Right atrium auricular region (tissue), 2 donors: Measurements from ENCODE around the gene RPL29. TPM values are rescaled to one million over a fixed set of nuclear protein-coding genes. Genes with fewer than 3 reads are reported as not detected.

ENCODE experiments used
- DNase-seq: peaks from one replicate; pipeline ENCODE4 v3.0.0-alpha.2; 2019; ENCODE audit warnings: low spot score
- H3K27ac ChIP-seq, 2 donors: fragments of 200-600 bp; sonication (generic); 1 replicate in 1 of 2; 2 replicates in 1 of 2; pipeline ENCODE4 v1.5.1; 2016 to 2019
- H3K27me3 ChIP-seq, 2 donors: fragments of 200-600 bp; sonication (generic); one replicate each; pipeline versions ENCODE4 v1.5.1 to v1.6.0; 2017 to 2019
- H3K36me3 ChIP-seq: fragments of 200-600 bp; sonication (generic); one replicate; pipeline ENCODE4 v1.5.1; 2016
- H3K4me1 ChIP-seq, 2 donors: fragments of 200-600 bp; sonication (generic); one replicate each; pipeline versions ENCODE4 v1.5.1 to v1.6.0; 2017 to 2019
- H3K4me3 ChIP-seq, 2 donors: fragments of 200-600 bp; sonication (generic); 1 replicate in 1 of 2; 2 replicates in 1 of 2; pipeline ENCODE4 v1.5.1; 2017 to 2019; ENCODE audit warnings: mild to moderate bottlenecking in 1 of 2, moderate library complexity in 1 of 2
- H3K9me3 ChIP-seq, 2 donors: fragments of 200-600 bp; sonication (generic); one replicate each; pipeline ENCODE4 v1.5.1; 2019
- CTCF ChIP-seq, 2 donors: fragments of 200-600 bp; sonication (generic); IDR thresholded peaks; one replicate each; pipeline ENCODE4 v1.5.1; 2019; ENCODE audit warnings: antibody characterized with exemption in 2 of 2
- total RNA-seq, 2 donors: library from RNA; depleted of rRNA; stranded (reverse); fragments of >200 nt; gene quantifications; one replicate each; pipeline ENCODE4 v1.1.0, GENCODE V29; 2016

Gene RPL29
- total RNA-seq, 2 donors from 2014 or later: 658 to 1,017 TPM

DNA sequence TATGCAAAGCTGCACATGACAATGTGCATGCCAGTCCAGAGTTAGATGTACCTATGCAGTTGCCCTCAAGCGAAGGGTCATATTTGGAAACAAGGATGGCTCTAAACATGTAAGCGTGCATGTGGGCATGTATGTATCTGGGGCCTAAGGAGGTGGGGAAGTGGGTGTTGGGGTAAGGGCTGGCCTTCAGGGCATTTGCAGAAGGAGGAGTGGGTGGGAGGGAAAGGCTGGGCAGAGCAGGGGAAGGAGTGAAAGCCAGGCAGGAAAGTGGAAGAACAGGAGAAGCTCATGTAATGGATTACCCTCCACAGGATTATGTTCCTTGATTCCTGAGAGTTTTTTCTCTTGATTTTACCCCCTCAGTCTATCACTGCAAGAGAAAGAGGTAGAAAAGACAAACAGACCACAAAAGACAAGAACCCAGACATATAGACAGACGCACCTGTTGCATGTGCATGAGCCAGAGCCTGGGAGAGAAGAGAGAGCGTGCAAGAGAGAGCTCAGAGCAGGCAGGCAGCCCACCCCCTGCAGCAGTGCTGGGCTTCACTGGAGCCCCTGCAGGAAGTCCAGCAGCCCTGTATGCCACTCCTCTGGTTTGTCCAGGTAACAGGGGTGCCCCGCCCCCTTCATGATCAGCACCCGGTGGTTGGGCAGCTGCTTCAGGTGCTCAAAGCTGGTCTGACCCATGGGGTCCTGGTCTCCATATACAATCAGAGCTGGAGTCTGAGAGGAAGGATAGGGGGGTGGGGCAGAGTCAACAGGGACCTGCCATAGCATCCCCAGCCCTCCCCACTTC, 26.6 kb downstream of the RPL29 start:
- DNase-seq: no peak
- Histone ChIP-seq H3K4me3 (no peak overlapping the region), H3K36me3 (no peaks in the 10 kb centered on the region), H3K27me3 (no peaks in the 10 kb centered on the region), H3K4me1 (peaks cover 0 to 46% of the 10 kb centered on the region in 2 donors), H3K27ac (no peak overlapping the region), H3K9me3 (no peaks in the 10 kb centered on the region)
- TF ChIP-seq CTCF (IDR thresholded peaks at IDR 0.05): no peak

- no peaks in the 10 kb centered on the region for H3K27me3 ChIP-seq
- TF ChIP-seq CTCF (IDR thresholded peaks at IDR 0.05): no peak
- no peaks in the 10 kb centered on the region for H3K9me3 ChIP-seq
- H3K36me3 ChIP-seq: no peaks in the 10 kb centered on the region
- peak overlapping the region; percentile 74 to 91 for H3K4me3 ChIP-seq
- H3K27ac ChIP-seq: peak overlapping the region; percentile 91 to 94
- peaks cover 0 to 51% of the 10 kb centered on the region in 2 donors for H3K4me1 ChIP-seq
- DNase-seq: no peak
These were observed 27.4 kb downstream of the RPL29 start for GRCh38 chr3:51968170-51968775.

- Histone ChIP-seq H3K27ac (peak within 1 kb of the TSS; percentile 91 to 94), H3K27me3 (no peaks in the 10 kb centered on the region), H3K4me3 (peak within 1 kb of the TSS; percentile 74 to 91), H3K9me3 (no peaks in the 10 kb centered on the region), H3K36me3 (no peaks in the 10 kb centered on the region), H3K4me1 (peaks cover 0 to 54% of the 10 kb centered on the region in 2 donors)
- DNase-seq: peak; percentile 80
- TF ChIP-seq CTCF (IDR thresholded peaks at IDR 0.05): no peak
These were observed 28.1 kb downstream of the RPL29 start, which contains the start of gene PCBP4 for GRCh38 chr3:51967384-51968169. TSS of gene PCBP4 (minus strand) at chr3:51967454. CDS start at chr3:51961240, 6,214 bp downstream.

DNA sequence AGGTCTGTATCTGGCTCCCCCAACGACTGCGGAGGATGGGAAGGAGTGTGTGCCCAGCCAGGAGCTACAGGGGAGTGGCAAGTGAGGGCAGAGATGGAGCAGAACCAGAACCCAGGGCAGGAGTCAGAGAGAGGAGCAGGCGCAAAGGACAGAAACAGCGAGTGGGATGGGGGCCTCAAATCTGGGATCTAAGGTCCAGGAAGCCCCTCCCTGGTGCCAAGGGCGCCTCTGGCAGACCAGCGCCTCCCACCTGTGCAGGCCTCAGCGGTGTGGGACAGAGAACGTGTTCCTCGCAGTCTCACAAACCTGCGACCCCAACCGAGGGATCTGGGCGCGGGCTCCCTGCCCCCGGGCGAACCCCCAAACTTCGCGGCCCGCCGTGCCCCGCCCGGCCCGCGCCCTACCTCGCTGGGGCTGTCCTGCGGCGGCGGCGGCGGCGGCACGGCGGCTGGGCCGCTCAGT, 28.7 kb downstream of the RPL29 start:
- Histone ChIP-seq H3K4me3 (peak overlapping the region; percentile 47 to 91), H3K27ac (peak overlapping the region; percentile 78 to 86), H3K9me3 (no peaks in the 10 kb centered on the region), H3K36me3 (no peaks in the 10 kb centered on the region), H3K4me1 (peaks cover 0 to 61% of the 10 kb centered on the region in 2 donors), H3K27me3 (no peaks in the 10 kb centered on the region)
- DNase-seq: no peak
- TF ChIP-seq CTCF (IDR thresholded peaks at IDR 0.05): no peak

GRCh38 chr3:51966486-51966885, 29.2 kb downstream of the RPL29 start:
- Histone ChIP-seq H3K27ac (peak overlapping the region; percentile 78 to 86), H3K9me3 (no peaks in the 10 kb centered on the region), H3K27me3 (no peaks in the 10 kb centered on the region), H3K4me3 (peak overlapping the region; percentile 47 to 91), H3K36me3 (no peaks in the 10 kb centered on the region), H3K4me1 (peaks cover 0 to 65% of the 10 kb centered on the region in 2 donors)
- no peak for DNase-seq
- TF ChIP-seq CTCF (IDR thresholded peaks at IDR 0.05): no peak
